ENCODE results near the gene FXYD2. TPM values are rescaled to one million over a fixed set of nuclear protein-coding genes. Genes with fewer than 3 reads are reported as not detected.

The FXYD2 gene
- total and polyA plus RNA-seq, 2 of the 8 experiments (the other 6 are each of a cell fraction or from before 2014, with no cell fraction given) = 0.89 to 1.1 TPM

GRCh38 chr11:117839936-117840813 is 15.6 kb upstream of the FXYD2 start (continued):
- TF ChIP-seq CTCF (IDR thresholded peaks at IDR 0.05; ENCODE audit: control extremely low read depth in 1 of 3, insufficient read depth in 1 of 3, low read depth in 1 of 3, low read length in 3 of 3) = no peak
